HT1080 (cell line): Measurements from ENCODE around the gene NAGS. TPM values are rescaled to one million over a fixed set of nuclear protein-coding genes. Genes with fewer than 3 reads are reported as not detected.
"Not testable (repeated sequence)": the region's sequence is repeated elsewhere in the genome, so short reads cannot be mapped to it uniquely, and the experiment has no call there.

Experiments
- DNase-seq: peaks from one replicate; pipeline ENCODE4 v3.0.0-alpha.2; 2015; ENCODE audit warnings: low read depth
- total RNA-seq: library from RNA; depleted of rRNA; stranded (reverse); fragments of >200 nt; shearing (Covaris generic); gene quantifications from 2 replicates; pipeline ENCODE4 v1.2.3, GENCODE V29; 2014

The NAGS gene
- total RNA-seq, 1 experiment from 2014 or later: 3.3 TPM

- DNase-seq: peak; percentile 87
Observed at GRCh38 chr17:44006598-44007345, 2.4 kb downstream of the NAGS start.

- peak; percentile 48 for DNase-seq
Observed at GRCh38 chr17:44007346-44008204, 3.2 kb downstream of the NAGS start.

- no peak for DNase-seq
Observed at GRCh38 chr17:44008205-44008909, 3.9 kb downstream of the NAGS start.

GRCh38 chr17:44010966-44011647 lies 6.7 kb downstream of the NAGS start:
- DNase-seq: no peak

- DNase-seq: no peak
Observed at GRCh38 chr17:44011876-44012275, 7.5 kb downstream of the NAGS start.

- no peak for DNase-seq
Observed at GRCh38 chr17:44012391-44012790, 8.0 kb downstream of the NAGS start.

- DNase-seq: no peak
Observed at GRCh38 chr17:44012874-44013273, 8.5 kb downstream of the NAGS start.

- no peak for DNase-seq
Observed at GRCh38 chr17:44014133-44014436, 9.7 kb downstream of the NAGS start.

- DNase-seq: peak; percentile 88
Observed at GRCh38 chr17:44014437-44015172, 10.2 kb downstream of the NAGS start, which contains the start of gene TMEM101. TSS of gene TMEM101 (minus strand) at chr17:44014963. CDS start at chr17:44014952, 11 bp downstream.

- not testable (repeated sequence) for DNase-seq
Observed at GRCh38 chr17:44021227-44021626, 16.8 kb downstream of the NAGS start.

GRCh38 chr17:44022246-44022645 lies 17.8 kb downstream of the NAGS start:
- DNase-seq: no peak

GRCh38 chr17:44023545-44024270 lies 19.3 kb downstream of the NAGS start:
- DNase-seq: no peak

GRCh38 chr17:44024271-44024663 lies 19.8 kb downstream of the NAGS start:
- no peak for DNase-seq

GRCh38 chr17:44024853-44025252 lies 20.4 kb downstream of the NAGS start:
- DNase-seq: no peak

GRCh38 chr17:44029736-44030135 lies 25.3 kb downstream of the NAGS start:
- DNase-seq: no peak

- DNase-seq: no peak
Observed at GRCh38 chr17:44030482-44030881, 26.1 kb downstream of the NAGS start.

- no peak for DNase-seq
Observed at GRCh38 chr17:44033861-44034408, 29.5 kb downstream of the NAGS start.

GRCh38 chr17:44034688-44035087 lies 30.3 kb downstream of the NAGS start:
- not testable (repeated sequence) for DNase-seq

GRCh38 chr17:44037471-44037870 lies 33.0 kb downstream of the NAGS start:
- DNase-seq: no peak

GRCh38 chr17:44038604-44039011 lies 34.2 kb downstream of the NAGS start:
- no peak for DNase-seq
